ENCODE data around the gene LY6G6C. TPM values are rescaled to one million over a fixed set of nuclear protein-coding genes. Genes with fewer than 3 reads are reported as not detected.
A peak's percentile ranks its signal among the peaks of the same experiment; 100 is the strongest.

LY6G6C gene, protein sequence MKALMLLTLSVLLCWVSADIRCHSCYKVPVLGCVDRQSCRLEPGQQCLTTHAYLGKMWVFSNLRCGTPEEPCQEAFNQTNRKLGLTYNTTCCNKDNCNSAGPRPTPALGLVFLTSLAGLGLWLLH
- total RNA-seq: 0.30 TPM in 1 of 3 replicates, not detected in the others
- long read RNA-seq: 0 reads

GRCh38 chr6:31721351-31722020 lies at the start of gene LY6G6C:
TSS of gene LY6G6C (minus strand) at chr6:31721746. CDS start at chr6:31721679, 67 bp downstream.
- Mint-ChIP-seq H3K27ac (ENCODE audit: unreplicated experiment) (no peak within 1 kb of the TSS), H3K27me3 (ENCODE audit: low read depth) (no peaks in the 10 kb centered on the region), H3K4me1 (ENCODE audit: low read depth) (no peaks in the 10 kb centered on the region), H3K4me3 (ENCODE audit: unreplicated experiment) (no peak within 1 kb of the TSS), H3K9me3 (ENCODE audit: low read depth) (no peaks in the 10 kb centered on the region), H3K36me3 (ENCODE audit: low read depth) (peaks cover 11% of the 10 kb centered on the region)
- TF ChIP-seq CTCF (IDR thresholded peaks at IDR 0.05): no peak
- no peak for DNase-seq (ENCODE audit: low spot score)

- Mint-ChIP-seq H3K27ac (ENCODE audit: unreplicated experiment) (no peak overlapping the region), H3K9me3 (ENCODE audit: low read depth) (no peaks in the 10 kb centered on the region), H3K27me3 (ENCODE audit: low read depth) (no peaks in the 10 kb centered on the region), H3K4me1 (ENCODE audit: low read depth) (no peaks in the 10 kb centered on the region), H3K4me3 (ENCODE audit: unreplicated experiment) (no peak overlapping the region), H3K36me3 (ENCODE audit: low read depth) (no peaks in the 10 kb centered on the region)
- DNase-seq (ENCODE audit: low spot score): no peak
- TF ChIP-seq CTCF (IDR thresholded peaks at IDR 0.05): no peak
These were observed 49.3 kb upstream of the LY6G6C start for GRCh38 chr6:31770860-31771259.

GRCh38 chr6:31769684-31770371 lies 48.3 kb upstream of the LY6G6C start:
- H3K36me3 Mint-ChIP-seq (ENCODE audit: low read depth): no peaks in the 10 kb centered on the region
- no peak overlapping the region for H3K4me3 Mint-ChIP-seq (ENCODE audit: unreplicated experiment)
- no peak for DNase-seq (ENCODE audit: low spot score)
- H3K9me3 Mint-ChIP-seq (ENCODE audit: low read depth): no peaks in the 10 kb centered on the region
- no peak overlapping the region for H3K27ac Mint-ChIP-seq (ENCODE audit: unreplicated experiment)
- peak; percentile 78 for TF ChIP-seq CTCF (IDR thresholded peaks at IDR 0.05)
- no peaks in the 10 kb centered on the region for H3K27me3 Mint-ChIP-seq (ENCODE audit: low read depth)
- H3K4me1 Mint-ChIP-seq (ENCODE audit: low read depth): no peaks in the 10 kb centered on the region

- no peaks in the 10 kb centered on the region for H3K9me3 Mint-ChIP-seq (ENCODE audit: low read depth)
- H3K36me3 Mint-ChIP-seq (ENCODE audit: low read depth): peaks cover under 1% of the 10 kb centered on the region
- H3K4me3 Mint-ChIP-seq (ENCODE audit: unreplicated experiment): no peak overlapping the region
- H3K4me1 Mint-ChIP-seq (ENCODE audit: low read depth): peaks cover 5% of the 10 kb centered on the region
- H3K27me3 Mint-ChIP-seq (ENCODE audit: low read depth): no peaks in the 10 kb centered on the region
- no peak overlapping the region for H3K27ac Mint-ChIP-seq (ENCODE audit: unreplicated experiment)
- TF ChIP-seq CTCF (IDR thresholded peaks at IDR 0.05): no peak
- DNase-seq (ENCODE audit: low spot score): no peak
These were observed 47.1 kb upstream of the LY6G6C start for GRCh38 chr6:31768363-31769257.
